Endothelial cell of umbilical vein (primary cell): ENCODE measurements around the gene SDC4. TPM values are rescaled to one million over a fixed set of nuclear protein-coding genes. Genes with fewer than 3 reads are reported as not detected.

Experiments
- BruUV-seq: library from RNA; stranded (reverse); fragments of 400-500 nt; replicated peaks from 2 replicates; lab custom pipeline; 2021; lab: Mats Ljungman, UMichigan
- CTCF ChIA-PET: fragments of 300-600, 350-600 bp; sonication (Branson Sonifier 250); formaldehyde crosslinking; loops from one replicate; lab custom pipeline; 2021; ENCODE audit warnings: antibody characterized with exemption, inconsistent platforms; lab: Charles Lee
- POLR2A ChIA-PET: fragments of 300-600, 350-600 bp; sonication (Branson Sonifier 250); formaldehyde crosslinking; loops from one replicate; lab custom pipeline; 2021; ENCODE audit warnings: antibody characterized with exemption, inconsistent platforms; lab: Charles Lee
- DNase-seq: peaks from one replicate; pipeline ENCODE4 v3.0.0-alpha.2; 2011; ENCODE audit warnings: low read depth, low spot score
- FAIRE-seq: peaks from 2 replicates; lab custom pipeline; 2011; peaks lifted over from hg19 to GRCh38; lab: Jason Lieb, UNC
- H2AFZ ChIP-seq: 2 replicates; pipeline ENCODE4 v1.6.0; 2012; ENCODE audit warnings: low read depth, low read length, control low read depth, inconsistent platforms
- H3K27ac ChIP-seq: 2 replicates; pipeline ENCODE4 v1.5.1; 2011; ENCODE audit warnings: low read depth, mild to moderate bottlenecking, control low read depth, low read length, moderate library complexity; ENCODE audit not compliant: insufficient read depth
- H3K27me3 ChIP-seq, 2 experiments: 2 replicates each; pipeline versions ENCODE4 v1.6.0 to v1.6.1; 2011; ENCODE audit warnings: low read length in 2 of 2, mixed read lengths in 1 of 2; ENCODE audit not compliant: control insufficient read depth in 2 of 2, insufficient read depth in 2 of 2
- H3K36me3 ChIP-seq, 2 experiments: 2 replicates in 1 of 2; 3 replicates in 1 of 2; pipeline ENCODE4 v1.5.1; 2011; ENCODE audit warnings: low read length in 2 of 2, mild to moderate bottlenecking in 1 of 2, moderate library complexity in 1 of 2; ENCODE audit not compliant: control insufficient read depth in 2 of 2, insufficient read depth in 2 of 2; ENCODE audit errors: extremely low read depth in 1 of 2
- H3K4me1 ChIP-seq: 3 replicates; pipeline ENCODE4 v1.5.1; 2011; ENCODE audit warnings: mild to moderate bottlenecking, low read length; ENCODE audit not compliant: control insufficient read depth, insufficient read depth; ENCODE audit errors: extremely low read depth
- H3K4me2 ChIP-seq: 2 replicates; pipeline ENCODE4 v1.6.1; 2011; ENCODE audit warnings: low read length, control low read depth, mixed read lengths; ENCODE audit not compliant: insufficient read depth
- H3K4me3 ChIP-seq, 3 experiments: fragments of 200-600 bp in 1 of 3; sonication (generic), shearing (Covaris generic) in 1 of 3; replicated peaks in 1 of 3; 2 replicates each; pipeline ENCODE4 v1.5.1; 2011 to 2016; ENCODE audit warnings: control low read depth in 3 of 3, low read length in 3 of 3, mild to moderate bottlenecking in 2 of 3, inconsistent platforms in 1 of 3, low read depth in 1 of 3, moderate library complexity in 1 of 3; ENCODE audit not compliant: insufficient read depth in 1 of 3
- H3K79me2 ChIP-seq: 2 replicates; pipeline ENCODE4 v1.6.0; 2012; ENCODE audit warnings: low read length, inconsistent platforms; ENCODE audit not compliant: control insufficient read depth, insufficient read depth
- H3K9ac ChIP-seq: replicated peaks from 2 replicates; pipeline ENCODE3; 2011; ENCODE audit warnings: low read length, control low read depth; ENCODE audit not compliant: insufficient read depth; ENCODE audit errors: extremely low read depth
- H3K9me1 ChIP-seq: replicated peaks from 3 replicates; pipeline ENCODE4 v1.6.0; 2011; ENCODE audit warnings: mild to moderate bottlenecking, low read length; ENCODE audit not compliant: control insufficient read depth, insufficient read depth; ENCODE audit errors: extremely low read depth
- H3K9me3 ChIP-seq: replicated peaks from 2 replicates; pipeline ENCODE4 v1.5.1; 2012; ENCODE audit warnings: low read length, inconsistent platforms; ENCODE audit not compliant: control insufficient read depth, insufficient read depth
- H4K20me1 ChIP-seq: replicated peaks from 2 replicates; pipeline ENCODE3; 2011; ENCODE audit warnings: mild to moderate bottlenecking, low read length; ENCODE audit not compliant: control insufficient read depth, insufficient read depth; ENCODE audit errors: extremely low read depth
- EZH2 ChIP-seq: IDR thresholded peaks from 2 replicates; pipeline ENCODE4 v1.6.1; 2012; ENCODE audit warnings: borderline replicate concordance, low read depth, mild to moderate bottlenecking, moderate library complexity, low read length, inconsistent platforms; ENCODE audit not compliant: severe bottlenecking
- FOS ChIP-seq: IDR thresholded peaks from 2 replicates; pipeline ENCODE4 v1.6.1; 2011; ENCODE audit warnings: mild to moderate bottlenecking, low read length, moderate library complexity, borderline replicate concordance; ENCODE audit not compliant: insufficient read depth
- GATA2 ChIP-seq: IDR thresholded peaks from 2 replicates; pipeline ENCODE4 v1.7.0; 2011; ENCODE audit warnings: low read depth, mild to moderate bottlenecking, moderate library complexity, mixed read lengths, low read length; ENCODE audit not compliant: insufficient read length, insufficient read depth
- JUN ChIP-seq: IDR thresholded peaks from 2 replicates; pipeline ENCODE4 v1.6.1; 2011; ENCODE audit warnings: borderline replicate concordance, low read depth; ENCODE audit not compliant: insufficient read length, insufficient read depth
- MYC ChIP-seq: IDR thresholded peaks from one replicate; pipeline ENCODE4 v1.6.1; 2011; ENCODE audit warnings: mild to moderate bottlenecking, low read depth, low read length
- POLR2A ChIP-seq: IDR thresholded peaks from 2 replicates; pipeline ENCODE4 v1.6.1; 2012; ENCODE audit warnings: low read depth, mild to moderate bottlenecking, control low read depth, low read length
- POLR2AphosphoS5 ChIP-seq: IDR thresholded peaks from 2 replicates; pipeline ENCODE4 v1.6.1; 2012; ENCODE audit warnings: low read depth, mild to moderate bottlenecking, control low read depth, low read length, moderate library complexity; ENCODE audit not compliant: insufficient read depth
- dilution Hi-C: fragments of 300-500 bp; cut with MboI; formaldehyde crosslinking; loops from one replicate; pipeline ENCODE4 v1.15.0; 2019; ENCODE audit warnings: low sequenced_read_pairs; ENCODE audit not compliant: extremely low pct_ligation_motif_present
- intact Hi-C: fragments of 100-400 bp; cut with micrococcal nuclease; formaldehyde crosslinking; loops from one replicate; pipeline ENCODE4 v1.10.0; 2022
- polyA plus RNA-seq, 4 experiments: library from polyadenylated mRNA; depleted of rRNA in 3 of 4; stranded (reverse) in 3 of 4; unstranded in 1 of 4; fragments of >200 nt; gene quantifications; 2 replicates each; pipeline versions ENCODE4 v1.2.1 to v1.2.3, GENCODE V29; 2011 to 2012; ENCODE audit warnings: missing spikeins in 1 of 4
- total RNA-seq: library from RNA; stranded (reverse); gene quantifications from 2 replicates; pipeline ENCODE4 v1.2.3, GENCODE V29; 2021
- TF ChIP-seq, protein P1 (sequence below): IDR thresholded peaks from 2 replicates; pipeline ENCODE4 v1.6.1; 2011; ENCODE audit not compliant: insufficient read depth, insufficient read length
- TF ChIP-seq, protein P2 (sequence below), 2 donors: IDR thresholded peaks; 1 replicate in 1 of 2; 2 replicates in 1 of 2; pipeline ENCODE4 v1.5.1; 2011; ENCODE audit warnings: low read length in 2 of 2, mild to moderate bottlenecking in 2 of 2, moderate library complexity in 2 of 2, control low read depth in 1 of 2, inconsistent platforms in 1 of 2, low read depth in 1 of 2; ENCODE audit not compliant: insufficient read depth in 1 of 2; ENCODE audit errors: extremely low read depth in 1 of 2

SDC4 gene
- total and polyA plus RNA-seq, 2 donors (not counting 3 experiments of a cell fraction or from before 2014, with no cell fraction given): 26.3 to 32.0 TPM

DNA sequence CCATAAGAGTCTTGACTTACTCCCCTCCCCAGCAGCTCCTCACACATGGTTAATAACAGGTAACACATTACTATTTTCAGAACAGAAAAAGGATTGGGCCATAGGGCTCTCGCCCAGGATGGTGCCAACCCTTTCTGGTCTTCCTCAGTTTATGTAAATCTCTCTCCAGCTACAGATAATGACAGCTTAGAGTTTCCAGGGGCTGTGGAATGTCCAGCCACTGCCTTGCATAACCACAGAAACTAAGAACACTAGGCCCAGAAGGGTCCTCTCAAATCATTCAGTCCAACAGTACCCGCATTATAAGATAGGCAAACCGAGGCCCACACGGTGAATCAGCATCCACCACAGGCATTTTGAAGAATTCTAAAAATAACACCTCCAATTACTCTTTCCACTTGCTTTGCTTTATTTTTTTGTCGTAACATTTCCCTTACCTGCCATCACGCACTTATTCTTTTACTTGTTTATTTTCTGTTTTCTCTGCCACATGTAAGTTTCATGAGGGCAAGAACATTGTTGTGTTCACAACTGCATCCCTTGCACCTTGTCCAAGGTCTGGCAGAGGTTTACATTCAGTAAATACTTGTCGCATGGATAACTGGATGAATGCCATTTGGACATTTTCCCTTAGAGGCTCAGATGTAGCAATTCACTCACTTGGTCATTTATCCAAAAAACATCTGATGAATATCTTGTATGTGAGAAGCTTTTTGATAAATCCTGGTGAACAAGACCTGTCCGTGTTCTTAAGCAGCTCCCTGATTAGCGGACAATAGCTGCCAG, 6.4 kb upstream of the SDC4 start:
- Histone ChIP-seq H3K27ac (no peak overlapping the region), H3K36me3 (no peaks in the 10 kb centered on the region), H3K4me2 (no peak overlapping the region), H3K4me1 (peaks cover 26% of the 10 kb centered on the region), H2AFZ (no peak overlapping the region), H3K79me2 (no peaks in the 10 kb centered on the region), H3K9me3 (no peaks in the 10 kb centered on the region), H3K9me1 (no peaks in the 10 kb centered on the region), H3K27me3 (no peaks in the 10 kb centered on the region), H4K20me1 (no peaks in the 10 kb centered on the region), H3K4me3 (no peak overlapping the region), H3K9ac (no peak overlapping the region)
- CTCF ChIA-PET: interaction anchor here (1.5 to 1.8 kb wide), 3 partner anchors 8 to 417 kb away, joined by 5 to 7 read pairs (median 5); partner anchors contain the start of gene SYS1
- intact Hi-C loops (no loop called here), dilution Hi-C loops (no loop called here)
- TF ChIP-seq MYC: no peak
- TF ChIP-seq, protein P1, sequence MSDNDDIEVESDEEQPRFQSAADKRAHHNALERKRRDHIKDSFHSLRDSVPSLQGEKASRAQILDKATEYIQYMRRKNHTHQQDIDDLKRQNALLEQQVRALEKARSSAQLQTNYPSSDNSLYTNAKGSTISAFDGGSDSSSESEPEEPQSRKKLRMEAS: no peak
- TF ChIP-seq, protein P2, sequence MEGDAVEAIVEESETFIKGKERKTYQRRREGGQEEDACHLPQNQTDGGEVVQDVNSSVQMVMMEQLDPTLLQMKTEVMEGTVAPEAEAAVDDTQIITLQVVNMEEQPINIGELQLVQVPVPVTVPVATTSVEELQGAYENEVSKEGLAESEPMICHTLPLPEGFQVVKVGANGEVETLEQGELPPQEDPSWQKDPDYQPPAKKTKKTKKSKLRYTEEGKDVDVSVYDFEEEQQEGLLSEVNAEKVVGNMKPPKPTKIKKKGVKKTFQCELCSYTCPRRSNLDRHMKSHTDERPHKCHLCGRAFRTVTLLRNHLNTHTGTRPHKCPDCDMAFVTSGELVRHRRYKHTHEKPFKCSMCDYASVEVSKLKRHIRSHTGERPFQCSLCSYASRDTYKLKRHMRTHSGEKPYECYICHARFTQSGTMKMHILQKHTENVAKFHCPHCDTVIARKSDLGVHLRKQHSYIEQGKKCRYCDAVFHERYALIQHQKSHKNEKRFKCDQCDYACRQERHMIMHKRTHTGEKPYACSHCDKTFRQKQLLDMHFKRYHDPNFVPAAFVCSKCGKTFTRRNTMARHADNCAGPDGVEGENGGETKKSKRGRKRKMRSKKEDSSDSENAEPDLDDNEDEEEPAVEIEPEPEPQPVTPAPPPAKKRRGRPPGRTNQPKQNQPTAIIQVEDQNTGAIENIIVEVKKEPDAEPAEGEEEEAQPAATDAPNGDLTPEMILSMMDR (IDR thresholded peaks at IDR 0.05; ENCODE audit: extremely low read depth in 1 of 2, insufficient read depth in 1 of 2, low read depth in 1 of 2, low read length in 2 of 2): no peak
- no peak for TF ChIP-seq POLR2A
- TF ChIP-seq JUN: no peak
- TF ChIP-seq FOS: no peak
- TF ChIP-seq POLR2AphosphoS5: no peak
- no peak for TF ChIP-seq GATA2
- TF ChIP-seq EZH2: no peak
- FAIRE-seq (no peak), DNase-seq (no peak)
- POLR2A ChIA-PET: no interaction called here
- BruUV-seq: no TSS peak
